MG63 (cell line): ENCODE data around the gene EPG5. TPM values are rescaled to one million over a fixed set of nuclear protein-coding genes. Genes with fewer than 3 reads are reported as not detected.
"Not testable (repeated sequence)": the region's sequence is repeated elsewhere in the genome, so short reads cannot be mapped to it uniquely, and the experiment has no call there.

ENCODE experiments used
- DNase-seq: peaks from one replicate; pipeline ENCODE4 v3.0.0-alpha.2; 2020
- H3K27me3 ChIP-seq: fragments of 250-450 bp; sonication (Bioruptor Pico); 2 replicates; pipeline ENCODE4 v1.5.1; 2020; ENCODE audit warnings: mild to moderate bottlenecking, moderate library complexity
- H3K36me3 ChIP-seq: fragments of 250-450 bp; sonication (Bioruptor Pico); 2 replicates; pipeline ENCODE4 v1.5.1; 2020; ENCODE audit warnings: mild to moderate bottlenecking, moderate library complexity
- H3K4me3 ChIP-seq: fragments of 250-450 bp; sonication (Bioruptor Pico); 2 replicates; pipeline ENCODE4 v1.5.1; 2020; ENCODE audit warnings: mild to moderate bottlenecking, moderate library complexity
- H3K9me3 ChIP-seq: fragments of 250-450 bp; sonication (Bioruptor Pico); 2 replicates; pipeline ENCODE4 v1.5.1; 2020; ENCODE audit warnings: mild to moderate bottlenecking, moderate library complexity
- total RNA-seq: library from RNA; depleted of rRNA; stranded (reverse); fragments of >200 nt; shearing (Covaris generic); gene quantifications from 2 replicates; pipeline ENCODE4 v1.2.3, GENCODE V29; 2014; ENCODE audit warnings: low replicate concordance

The EPG5 gene
- total RNA-seq, 1 experiment from 2014 or later, result 14.2 TPM

GRCh38 chr18:45864081-45864480, 103.0 kb downstream of the EPG5 start:
- peaks cover 99% of the 10 kb centered on the region for H3K36me3 ChIP-seq
- DNase-seq, result no peak
- H3K4me3 ChIP-seq, result no peak overlapping the region
- peaks cover 12% of the 10 kb centered on the region; the same call in 1 of the 2 replicates for H3K9me3 ChIP-seq
- no peaks in the 10 kb centered on the region for H3K27me3 ChIP-seq

GRCh38 chr18:45863469-45863868, 103.7 kb downstream of the EPG5 start:
- no peaks in the 10 kb centered on the region for H3K27me3 ChIP-seq
- DNase-seq, result no peak
- peaks cover 97% of the 10 kb centered on the region for H3K36me3 ChIP-seq
- H3K9me3 ChIP-seq, result peaks cover 12% of the 10 kb centered on the region; the same call in 1 of the 2 replicates
- no peak overlapping the region for H3K4me3 ChIP-seq

- H3K9me3 ChIP-seq, result peaks cover 12% of the 10 kb centered on the region; the same call in 1 of the 2 replicates
- peaks cover 97% of the 10 kb centered on the region for H3K36me3 ChIP-seq
- no peaks in the 10 kb centered on the region for H3K27me3 ChIP-seq
- H3K4me3 ChIP-seq, result no peak overlapping the region
- no peak for DNase-seq
These were observed 105.2 kb downstream of the EPG5 start for GRCh38 chr18:45861926-45862325.

- no peaks in the 10 kb centered on the region for H3K27me3 ChIP-seq
- peaks cover 12% of the 10 kb centered on the region; the same call in 1 of the 2 replicates for H3K9me3 ChIP-seq
- no peak overlapping the region for H3K4me3 ChIP-seq
- H3K36me3 ChIP-seq, result peaks cover 96% of the 10 kb centered on the region
- no peak for DNase-seq
These were observed 106.2 kb downstream of the EPG5 start for GRCh38 chr18:45860971-45861370.

- H3K27me3 ChIP-seq, result no peaks in the 10 kb centered on the region
- no peak overlapping the region for H3K4me3 ChIP-seq
- no peak for DNase-seq
- peaks cover 96% of the 10 kb centered on the region for H3K36me3 ChIP-seq
- peaks cover 12% of the 10 kb centered on the region; the same call in 1 of the 2 replicates for H3K9me3 ChIP-seq
These were observed 106.6 kb downstream of the EPG5 start for GRCh38 chr18:45860492-45860891.

GRCh38 chr18:45859334-45859733, 107.8 kb downstream of the EPG5 start:
- Histone ChIP-seq H3K36me3 (peaks cover 96% of the 10 kb centered on the region), H3K9me3 (peaks cover 9% of the 10 kb centered on the region; the same call in 1 of the 2 replicates), H3K4me3 (no peak overlapping the region), H3K27me3 (no peaks in the 10 kb centered on the region)
- no peak for DNase-seq

- H3K4me3 ChIP-seq, result no peak overlapping the region
- H3K9me3 ChIP-seq, result no peaks in the 10 kb centered on the region
- H3K36me3 ChIP-seq, result peaks cover 93% of the 10 kb centered on the region
- H3K27me3 ChIP-seq, result no peaks in the 10 kb centered on the region
- DNase-seq, result no peak
These were observed 110.6 kb downstream of the EPG5 start for GRCh38 chr18:45856531-45856930.

GRCh38 chr18:45854036-45854586, 113.0 kb downstream of the EPG5 start:
- Histone ChIP-seq H3K27me3 (no peaks in the 10 kb centered on the region), H3K36me3 (peaks cover 86% of the 10 kb centered on the region), H3K4me3 (no peak overlapping the region), H3K9me3 (no peaks in the 10 kb centered on the region)
- DNase-seq, result no peak

GRCh38 chr18:45852631-45853030, 114.5 kb downstream of the EPG5 start:
- Histone ChIP-seq H3K4me3 (no peak overlapping the region), H3K27me3 (no peaks in the 10 kb centered on the region), H3K36me3 (peaks cover 73% of the 10 kb centered on the region), H3K9me3 (no peaks in the 10 kb centered on the region)
- no peak for DNase-seq

GRCh38 chr18:45851161-45851925, 115.8 kb downstream of the EPG5 start:
- Histone ChIP-seq H3K36me3 (peaks cover 62% of the 10 kb centered on the region), H3K9me3 (no peaks in the 10 kb centered on the region), H3K4me3 (no peak overlapping the region), H3K27me3 (no peaks in the 10 kb centered on the region)
- no peak for DNase-seq

GRCh38 chr18:45850021-45850420, 117.1 kb downstream of the EPG5 start:
- peak; percentile 31 for DNase-seq
- peaks cover 50% of the 10 kb centered on the region for H3K36me3 ChIP-seq

GRCh38 chr18:45849529-45849928, 117.6 kb downstream of the EPG5 start:
- DNase-seq, result no peak
- H3K27me3 ChIP-seq, result no peaks in the 10 kb centered on the region
- no peaks in the 10 kb centered on the region for H3K9me3 ChIP-seq
- no peak overlapping the region for H3K4me3 ChIP-seq
- peaks cover 45% of the 10 kb centered on the region for H3K36me3 ChIP-seq

More at GRCh38 chr18:45850021-45850420, 117.1 kb downstream of the EPG5 start:
- Histone ChIP-seq H3K9me3 (no peaks in the 10 kb centered on the region), H3K4me3 (no peak overlapping the region), H3K27me3 (no peaks in the 10 kb centered on the region)

- H3K4me3 ChIP-seq, H3K9me3 ChIP-seq, DNase-seq, H3K27me3 ChIP-seq: not testable (repeated sequence)
- peaks cover 36% of the 10 kb centered on the region for H3K36me3 ChIP-seq
These were observed 118.5 kb downstream of the EPG5 start for GRCh38 chr18:45848643-45849042.

- DNase-seq, result no peak
- Histone ChIP-seq H3K36me3 (peaks cover 23% of the 10 kb centered on the region), H3K27me3 (no peaks in the 10 kb centered on the region), H3K9me3 (no peaks in the 10 kb centered on the region), H3K4me3 (no peak overlapping the region)
These were observed 120.0 kb downstream of the EPG5 start for GRCh38 chr18:45847119-45847518.

- Histone ChIP-seq H3K36me3 (peaks cover 13% of the 10 kb centered on the region), H3K4me3 (no peak overlapping the region), H3K9me3 (no peaks in the 10 kb centered on the region), H3K27me3 (no peaks in the 10 kb centered on the region)
- DNase-seq, result no peak
These were observed 121.7 kb downstream of the EPG5 start for GRCh38 chr18:45845410-45845809.

GRCh38 chr18:45844938-45845337, 122.2 kb downstream of the EPG5 start:
- Histone ChIP-seq H3K4me3 (no peak overlapping the region), H3K27me3 (no peaks in the 10 kb centered on the region)
- DNase-seq, result no peak

GRCh38 chr18:45843019-45843418, 124.1 kb downstream of the EPG5 start:
- Histone ChIP-seq H3K9me3 (no peaks in the 10 kb centered on the region), H3K27me3 (no peaks in the 10 kb centered on the region), H3K4me3 (no peak overlapping the region), H3K36me3 (no peaks in the 10 kb centered on the region)
- DNase-seq, result no peak

More at GRCh38 chr18:45844938-45845337, 122.2 kb downstream of the EPG5 start:
- H3K9me3 ChIP-seq, result no peaks in the 10 kb centered on the region
- peaks cover 8% of the 10 kb centered on the region for H3K36me3 ChIP-seq
